Ishikawa (cell line): ENCODE data around the gene CES4A.

Experiments
- CEBPB ChIP-seq: IDR thresholded peaks from 2 replicates; pipeline ENCODE4 v1.6.1; 2012
- EP300 ChIP-seq: IDR thresholded peaks from 2 replicates; pipeline ENCODE4 v1.6.1; 2012; ENCODE audit warnings: borderline replicate concordance
- RAD21 ChIP-seq: IDR thresholded peaks from 2 replicates; pipeline ENCODE4 v1.6.1; 2012; ENCODE audit warnings: low read depth
- REST ChIP-seq: IDR thresholded peaks from 2 replicates; pipeline ENCODE4 v1.6.1; 2012; ENCODE audit warnings: low read depth, mild to moderate bottlenecking
- YY1 ChIP-seq: IDR thresholded peaks from 2 replicates; pipeline ENCODE4 v1.6.1; 2012; ENCODE audit warnings: low read depth
- TF ChIP-seq, protein P1 (sequence below): IDR thresholded peaks from 2 replicates; pipeline ENCODE4 v1.6.1; 2012

DNA sequence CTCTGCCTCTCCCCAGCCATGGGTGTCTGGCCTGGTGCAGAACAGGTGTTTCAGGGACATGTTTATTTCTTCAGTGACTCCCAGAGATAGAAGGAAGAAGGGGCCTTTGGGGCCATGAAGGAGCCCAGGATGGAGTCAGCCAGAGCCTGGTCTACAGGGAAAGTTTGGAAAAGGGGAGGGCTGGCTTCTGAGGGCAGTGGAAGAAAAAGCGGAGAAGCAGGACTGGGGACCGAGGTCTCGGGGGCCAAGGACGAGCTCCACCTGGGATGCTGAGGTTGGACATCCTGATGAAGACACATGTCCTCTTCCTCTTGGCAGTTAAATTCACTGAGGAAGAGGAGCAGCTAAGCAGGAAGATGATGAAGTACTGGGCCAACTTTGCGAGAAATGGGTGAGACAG, 45.4 kb upstream of the CES4A start:
- TF ChIP-seq REST (no peak), RAD21 (no peak), YY1 (no peak), EP300 (no peak), CEBPB (no peak)
- TF ChIP-seq, protein P1, sequence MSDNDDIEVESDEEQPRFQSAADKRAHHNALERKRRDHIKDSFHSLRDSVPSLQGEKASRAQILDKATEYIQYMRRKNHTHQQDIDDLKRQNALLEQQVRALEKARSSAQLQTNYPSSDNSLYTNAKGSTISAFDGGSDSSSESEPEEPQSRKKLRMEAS, result no peak
